ENCODE results near the gene DOK7.

Gene DOK7

DNA sequence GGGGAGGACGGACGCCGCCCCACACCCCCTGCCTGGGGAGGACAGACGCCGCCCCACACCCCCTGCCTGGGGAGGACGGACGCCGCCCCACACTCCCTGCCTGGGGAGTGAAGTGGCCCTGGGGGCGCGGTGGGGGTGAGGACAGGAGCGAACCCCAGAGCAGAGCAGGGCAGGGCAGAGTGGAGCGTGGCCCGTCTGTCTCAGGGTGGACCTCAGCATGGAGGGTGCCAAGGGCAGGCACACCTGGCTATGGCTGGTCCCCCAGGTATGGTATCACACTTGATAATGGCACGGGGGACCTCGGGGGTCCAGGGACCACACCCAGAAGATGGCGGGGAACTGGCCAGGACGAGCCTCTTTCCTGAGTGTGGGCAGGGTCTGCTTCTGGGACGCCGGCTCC, 59.5 kb downstream of the DOK7 start:
- Histone ChIP-seq H3K27ac (ENCODE audit: insufficient read depth, low read depth, low read length, poor library complexity, severe bottlenecking) (no peak overlapping the region), H3K36me3 (ENCODE audit: control insufficient read depth, insufficient read depth, low read length) (peaks cover 9% of the 10 kb centered on the region), H3K4me3 (ENCODE audit: insufficient read depth, low read depth, low read length) (no peak overlapping the region), H3K27me3 (ENCODE audit: control insufficient read depth, insufficient read depth, low read length, poor library complexity, severe bottlenecking) (no peaks in the 10 kb centered on the region), H3K4me1 (ENCODE audit: control insufficient read depth, insufficient read depth, low read length) (peaks cover 20% of the 10 kb centered on the region), H3K9me3 (ENCODE audit: control insufficient read depth, low read length) (no peaks in the 10 kb centered on the region)
- 92 to 95% methylated on average over 19 of the region's 19 CpGs for whole genome bisulfite sequencing, 2 experiments

DNA sequence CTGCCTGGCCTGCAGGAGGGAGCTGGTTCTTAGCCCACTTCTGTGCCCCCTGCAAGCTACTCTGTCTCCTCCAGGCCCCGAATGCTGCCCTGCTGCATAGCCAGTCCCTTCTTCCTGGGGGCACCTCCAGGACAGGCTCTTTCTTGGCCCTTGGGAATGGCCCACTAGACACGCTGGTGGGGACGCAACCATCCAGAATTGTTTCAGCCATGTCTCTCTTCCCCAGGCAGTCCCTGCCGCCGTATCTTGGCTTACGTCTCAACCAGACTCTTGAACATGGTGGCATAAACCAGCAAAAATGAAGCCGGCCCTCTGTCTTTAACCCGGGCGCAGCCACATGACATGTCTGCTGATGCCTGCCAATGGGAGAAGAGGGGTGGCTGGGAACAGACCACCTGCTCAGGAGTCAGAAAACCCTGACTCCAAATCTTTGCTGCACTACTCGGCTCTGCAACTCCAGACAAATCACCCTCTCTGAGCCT, 60.1 kb downstream of the DOK7 start:
- peaks cover 20% of the 10 kb centered on the region for H3K4me1 ChIP-seq (ENCODE audit: control insufficient read depth, insufficient read depth, low read length)
- no peaks in the 10 kb centered on the region for H3K9me3 ChIP-seq (ENCODE audit: control insufficient read depth, low read length)
- H3K27ac ChIP-seq (ENCODE audit: insufficient read depth, low read depth, low read length, poor library complexity, severe bottlenecking), result no peak overlapping the region
- peaks cover 5% of the 10 kb centered on the region for H3K36me3 ChIP-seq (ENCODE audit: control insufficient read depth, insufficient read depth, low read length)
- WGBS, 2 experiments, result 94 to 95% methylated on average over 10 of the region's 10 CpGs
- no peaks in the 10 kb centered on the region for H3K27me3 ChIP-seq (ENCODE audit: control insufficient read depth, insufficient read depth, low read length, poor library complexity, severe bottlenecking)
- H3K4me3 ChIP-seq (ENCODE audit: insufficient read depth, low read depth, low read length), result no peak overlapping the region

DNA sequence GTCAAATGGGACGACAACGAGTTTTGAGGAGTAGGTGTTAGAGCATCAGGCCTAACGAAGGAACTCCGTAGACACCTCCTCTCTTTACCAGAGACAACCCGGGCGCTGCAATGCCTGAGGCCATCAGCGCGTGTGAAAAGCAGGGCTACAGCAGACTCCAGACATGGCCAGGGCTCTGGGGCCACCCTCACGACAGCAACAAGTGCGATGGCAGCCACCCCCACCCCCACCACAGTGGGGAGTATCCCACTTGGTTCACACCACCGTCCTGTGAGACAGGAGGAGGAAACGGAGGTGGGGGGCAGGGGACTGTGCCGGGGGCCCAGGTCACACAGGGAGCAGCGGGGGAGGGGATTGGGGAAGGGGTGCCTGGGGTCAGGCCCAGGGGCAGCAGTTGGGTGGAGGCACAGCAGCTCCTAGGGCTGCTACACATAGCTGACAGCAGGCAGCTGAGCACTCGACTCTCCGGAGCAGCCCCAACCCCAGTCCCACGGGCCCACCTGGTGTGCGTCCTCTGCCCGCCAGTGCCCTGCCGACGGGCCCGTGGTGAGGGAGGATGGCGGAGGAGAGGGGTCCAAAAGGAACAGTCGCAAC, 60.6 kb downstream of the DOK7 start:
- Histone ChIP-seq H3K4me3 (ENCODE audit: insufficient read depth, low read depth, low read length) (no peak overlapping the region), H3K27me3 (ENCODE audit: control insufficient read depth, insufficient read depth, low read length, poor library complexity, severe bottlenecking) (no peaks in the 10 kb centered on the region), H3K36me3 (ENCODE audit: control insufficient read depth, insufficient read depth, low read length) (peaks cover 5% of the 10 kb centered on the region), H3K4me1 (ENCODE audit: control insufficient read depth, insufficient read depth, low read length) (peaks cover 20% of the 10 kb centered on the region), H3K27ac (ENCODE audit: insufficient read depth, low read depth, low read length, poor library complexity, severe bottlenecking) (no peak overlapping the region), H3K9me3 (ENCODE audit: control insufficient read depth, low read length) (no peaks in the 10 kb centered on the region)
- WGBS, 2 experiments, result 92 to 94% methylated on average over 24 of the region's 24 CpGs

DNA sequence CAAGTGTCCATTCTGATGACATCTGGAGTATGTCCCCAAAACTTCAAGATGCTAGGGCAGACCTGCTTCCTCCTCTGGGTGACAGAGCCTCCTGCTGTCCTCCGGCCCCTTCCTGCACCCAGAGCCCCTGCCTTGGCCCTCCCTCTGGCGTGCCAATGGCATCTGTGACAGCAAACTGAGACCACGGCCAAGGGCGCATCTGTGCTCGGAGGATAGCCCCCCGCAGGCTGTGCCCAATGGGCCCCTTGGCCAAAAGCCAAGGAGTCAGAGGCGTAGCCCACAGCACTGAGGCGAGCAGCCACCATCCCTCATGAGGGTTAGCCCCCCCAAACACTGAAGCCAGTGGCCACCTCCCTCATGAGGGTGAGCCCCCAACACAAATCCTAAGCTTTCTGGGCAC, 61.2 kb downstream of the DOK7 start:
- Histone ChIP-seq H3K36me3 (ENCODE audit: control insufficient read depth, insufficient read depth, low read length) (peaks cover 5% of the 10 kb centered on the region), H3K27ac (ENCODE audit: insufficient read depth, low read depth, low read length, poor library complexity, severe bottlenecking) (no peak overlapping the region), H3K4me1 (ENCODE audit: control insufficient read depth, insufficient read depth, low read length) (peaks cover 20% of the 10 kb centered on the region), H3K9me3 (ENCODE audit: control insufficient read depth, low read length) (no peaks in the 10 kb centered on the region), H3K4me3 (ENCODE audit: insufficient read depth, low read depth, low read length) (no peak overlapping the region), H3K27me3 (ENCODE audit: control insufficient read depth, insufficient read depth, low read length, poor library complexity, severe bottlenecking) (no peaks in the 10 kb centered on the region)
- WGBS, 2 experiments, result 88 to 89% methylated on average over 8 of the region's 8 CpGs

DNA sequence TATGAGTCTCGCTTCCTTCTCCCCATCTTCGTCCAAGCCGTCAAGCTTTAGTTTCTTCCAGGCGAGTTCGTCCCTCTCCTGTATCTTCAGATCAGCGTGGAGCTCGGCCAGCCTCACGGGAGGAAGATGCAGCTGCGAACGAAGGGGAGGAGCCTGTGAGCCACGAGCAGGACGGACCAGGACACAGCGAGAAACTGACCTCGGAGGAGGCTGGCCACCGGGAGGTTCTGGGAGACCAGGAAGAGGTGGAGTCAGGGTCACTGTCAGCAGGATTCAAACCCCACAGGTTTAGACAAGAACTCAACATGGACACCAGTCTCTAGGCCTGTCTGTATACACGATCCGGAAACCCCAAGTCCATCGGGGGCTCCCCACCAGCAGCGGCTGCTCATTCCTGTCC, 61.8 kb downstream of the DOK7 start:
- 83 to 86% methylated on average over 19 of the region's 19 CpGs for WGBS, 2 experiments
- Histone ChIP-seq H3K27me3 (ENCODE audit: control insufficient read depth, insufficient read depth, low read length, poor library complexity, severe bottlenecking) (no peaks in the 10 kb centered on the region), H3K4me1 (ENCODE audit: control insufficient read depth, insufficient read depth, low read length) (peaks cover 20% of the 10 kb centered on the region), H3K4me3 (ENCODE audit: insufficient read depth, low read depth, low read length) (no peak overlapping the region), H3K9me3 (ENCODE audit: control insufficient read depth, low read length) (no peaks in the 10 kb centered on the region), H3K27ac (ENCODE audit: insufficient read depth, low read depth, low read length, poor library complexity, severe bottlenecking) (no peak overlapping the region), H3K36me3 (ENCODE audit: control insufficient read depth, insufficient read depth, low read length) (peaks cover 5% of the 10 kb centered on the region)

DNA sequence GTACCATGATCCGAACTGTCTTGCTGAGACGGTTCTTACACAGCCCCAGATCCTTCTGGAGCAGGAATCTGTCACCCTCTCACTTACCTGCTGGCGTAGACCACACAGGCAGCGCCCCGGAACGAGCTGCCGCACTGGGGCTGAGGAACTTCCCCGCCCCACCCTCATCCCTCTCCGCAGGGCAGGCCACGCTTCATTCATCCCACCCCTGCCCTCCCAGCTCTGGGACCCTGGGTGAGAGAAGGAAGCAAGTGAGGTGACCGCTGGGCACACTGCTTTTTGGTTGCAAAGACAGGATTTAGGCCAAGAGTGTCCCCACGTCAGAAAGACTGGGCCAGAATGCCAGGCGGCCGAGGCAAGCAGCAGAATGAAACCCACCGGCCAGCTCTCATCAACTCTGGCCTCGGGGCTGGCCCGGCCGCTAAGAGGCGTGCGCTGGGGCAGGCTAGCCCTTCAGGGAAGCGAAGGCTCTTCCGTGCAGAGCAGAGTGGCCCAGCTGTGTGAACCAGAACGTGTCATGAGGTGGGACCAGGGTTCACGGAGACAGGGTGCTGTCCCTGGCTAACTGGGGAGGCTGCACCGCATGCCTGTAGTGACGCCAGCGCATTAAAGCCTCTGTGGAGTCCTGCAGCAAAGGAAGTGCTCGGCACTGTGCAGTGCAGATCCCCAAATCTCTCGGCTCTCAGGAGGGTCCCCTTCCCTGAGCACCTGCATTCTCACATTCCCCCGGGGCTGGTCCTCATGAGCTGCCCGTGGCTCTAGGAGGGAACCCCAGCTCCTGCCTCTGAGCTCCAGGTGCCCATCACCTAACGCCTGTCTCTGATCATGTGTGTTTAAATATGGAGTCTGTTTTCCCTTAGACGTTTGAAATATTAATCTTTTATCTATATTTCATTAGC, 62.7 kb downstream of the DOK7 start:
- Histone ChIP-seq H3K4me1 (ENCODE audit: control insufficient read depth, insufficient read depth, low read length) (peaks cover 23% of the 10 kb centered on the region), H3K4me3 (ENCODE audit: insufficient read depth, low read depth, low read length) (no peak overlapping the region), H3K27me3 (ENCODE audit: control insufficient read depth, insufficient read depth, low read length, poor library complexity, severe bottlenecking) (no peaks in the 10 kb centered on the region), H3K9me3 (ENCODE audit: control insufficient read depth, low read length) (no peaks in the 10 kb centered on the region), H3K36me3 (ENCODE audit: control insufficient read depth, insufficient read depth, low read length) (peaks cover 5% of the 10 kb centered on the region), H3K27ac (ENCODE audit: insufficient read depth, low read depth, low read length, poor library complexity, severe bottlenecking) (no peak overlapping the region)
- WGBS, 2 experiments, result 92 to 95% methylated on average over 31 to 32 of the region's 33 CpGs

DNA sequence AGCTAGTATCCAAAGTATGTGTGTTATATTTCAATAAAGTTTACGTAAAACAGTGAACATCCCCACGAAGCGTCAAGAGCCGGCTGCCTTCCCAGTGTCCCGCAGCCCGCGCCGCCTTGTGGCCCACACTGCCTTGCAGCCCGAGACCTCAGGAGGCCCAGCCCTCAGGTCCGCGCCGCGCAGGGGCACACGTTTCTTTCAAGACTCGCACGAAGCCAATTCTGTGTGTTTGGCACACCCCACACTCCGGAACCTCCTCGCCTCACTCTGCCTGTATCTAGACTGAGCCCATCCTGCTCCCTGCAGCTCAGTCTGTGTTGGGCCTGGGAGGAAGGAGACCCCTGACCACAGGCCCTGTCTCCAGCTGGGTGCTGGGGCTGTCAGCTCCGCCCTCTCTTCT, 63.4 kb downstream of the DOK7 start:
- H3K36me3 ChIP-seq (ENCODE audit: control insufficient read depth, insufficient read depth, low read length), result no peaks in the 10 kb centered on the region
- peaks cover 3% of the 10 kb centered on the region for H3K27me3 ChIP-seq (ENCODE audit: control insufficient read depth, insufficient read depth, low read length, poor library complexity, severe bottlenecking)
- peaks cover 30% of the 10 kb centered on the region for H3K4me1 ChIP-seq (ENCODE audit: control insufficient read depth, insufficient read depth, low read length)
- no peak overlapping the region for H3K27ac ChIP-seq (ENCODE audit: insufficient read depth, low read depth, low read length, poor library complexity, severe bottlenecking)
- no peak overlapping the region for H3K4me3 ChIP-seq (ENCODE audit: insufficient read depth, low read depth, low read length)
- no peaks in the 10 kb centered on the region for H3K9me3 ChIP-seq (ENCODE audit: control insufficient read depth, low read length)
- 93 to 94% methylated on average over 19 of the region's 19 CpGs for WGBS, 2 experiments

DNA sequence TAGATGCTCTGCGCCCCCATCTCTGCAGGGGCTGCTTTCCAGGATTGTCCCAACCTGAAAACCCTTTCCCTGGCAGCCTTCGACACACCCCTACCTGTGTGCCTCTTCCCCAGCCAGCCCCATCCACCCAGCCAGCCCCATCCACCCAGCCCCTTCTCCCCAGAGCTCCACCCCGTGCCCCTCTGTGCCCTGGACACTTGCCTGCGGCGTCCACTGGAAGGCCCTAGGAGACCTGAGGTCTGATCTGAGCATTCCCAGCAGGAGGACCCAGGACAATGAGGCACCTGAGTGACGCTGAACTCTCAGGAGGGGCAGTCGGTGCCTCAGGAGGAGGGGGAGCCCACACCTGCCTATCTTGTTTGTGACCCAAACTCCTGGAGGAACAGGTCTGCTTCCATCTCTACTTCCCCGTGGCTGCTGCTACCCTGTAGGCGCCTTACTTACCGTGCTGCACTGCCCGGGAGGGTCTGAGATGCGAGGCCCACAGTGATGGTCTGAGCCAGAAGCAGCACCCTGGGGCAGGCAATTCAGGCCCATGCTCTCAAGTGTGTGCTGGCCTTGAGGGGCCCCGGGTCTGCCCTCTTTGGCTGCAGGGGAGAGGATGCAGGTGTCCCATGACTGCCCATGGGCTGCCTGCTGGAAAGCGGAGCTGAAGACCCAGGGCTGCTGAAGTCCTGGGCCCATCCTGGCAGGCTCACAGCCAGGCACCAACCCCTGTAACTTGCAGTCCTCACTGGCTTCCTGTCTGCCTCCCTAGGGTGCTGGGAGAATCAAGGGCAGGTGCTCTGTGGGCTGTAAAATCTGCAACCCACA, 64.2 kb downstream of the DOK7 start:
- H3K36me3 ChIP-seq (ENCODE audit: control insufficient read depth, insufficient read depth, low read length), result no peaks in the 10 kb centered on the region
- 87 to 88% methylated on average over 14 of the region's 14 CpGs for WGBS, 2 experiments

DNA sequence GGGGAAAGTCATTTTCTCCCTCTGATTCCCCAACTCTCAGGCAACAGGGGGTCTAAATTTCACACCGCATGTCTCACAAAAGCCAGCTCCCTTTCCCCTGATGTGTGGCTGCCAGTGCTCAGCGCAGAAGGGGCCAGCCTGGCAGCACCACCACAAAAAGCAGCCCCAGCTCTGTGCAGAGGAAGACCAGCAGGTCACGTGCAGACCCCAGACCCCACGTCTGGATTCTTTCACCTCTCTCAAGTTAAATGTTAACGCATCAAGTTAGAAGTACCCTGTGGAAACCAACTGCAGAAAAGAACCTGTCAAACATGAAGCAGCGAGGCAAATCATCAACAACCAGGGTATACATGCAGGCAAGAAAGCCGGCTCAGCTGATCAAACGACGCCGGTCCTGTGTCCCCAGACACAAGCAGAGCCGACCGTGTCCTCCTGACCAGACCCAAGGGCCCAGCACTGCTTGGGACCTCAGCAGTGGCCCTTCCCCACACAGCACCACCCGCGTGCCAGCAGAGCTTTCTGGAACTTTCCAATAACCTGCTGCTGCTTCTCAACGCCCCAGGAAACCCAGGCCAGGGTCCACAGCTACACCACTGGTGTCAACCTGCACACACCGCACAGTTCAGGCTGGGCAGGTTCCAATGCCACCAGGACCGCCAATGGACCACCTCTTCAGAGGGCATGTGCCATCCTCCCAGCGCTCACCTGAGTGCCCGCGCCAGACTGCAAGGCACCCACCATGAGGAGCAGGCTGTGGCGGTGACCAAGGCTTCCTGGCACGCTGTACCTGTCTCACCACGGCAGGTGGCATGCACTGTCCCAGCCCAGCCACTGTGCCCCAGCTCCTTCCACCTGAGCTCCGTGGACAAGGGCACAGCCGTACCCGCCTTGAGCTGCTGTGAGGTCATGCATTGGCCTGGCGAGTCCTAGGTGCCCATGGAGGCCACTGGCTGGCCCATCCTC, 65.1 kb downstream of the DOK7 start:
- Histone ChIP-seq H3K27me3 (ENCODE audit: control insufficient read depth, insufficient read depth, low read length, poor library complexity, severe bottlenecking) (peaks cover 3% of the 10 kb centered on the region), H3K36me3 (ENCODE audit: control insufficient read depth, insufficient read depth, low read length) (no peaks in the 10 kb centered on the region), H3K27ac (ENCODE audit: insufficient read depth, low read depth, low read length, poor library complexity, severe bottlenecking) (no peak overlapping the region), H3K9me3 (ENCODE audit: control insufficient read depth, low read length) (no peaks in the 10 kb centered on the region), H3K4me1 (ENCODE audit: control insufficient read depth, insufficient read depth, low read length) (peaks cover 31% of the 10 kb centered on the region), H3K4me3 (ENCODE audit: insufficient read depth, low read depth, low read length) (no peak overlapping the region)
- 93% methylated on average over 27 of the region's 27 CpGs for WGBS, 2 experiments

More for the DNA sequence above, 64.2 kb downstream of the DOK7 start:
- no peak overlapping the region for H3K27ac ChIP-seq (ENCODE audit: insufficient read depth, low read depth, low read length, poor library complexity, severe bottlenecking)
- no peaks in the 10 kb centered on the region for H3K9me3 ChIP-seq (ENCODE audit: control insufficient read depth, low read length)
- peaks cover 31% of the 10 kb centered on the region for H3K4me1 ChIP-seq (ENCODE audit: control insufficient read depth, insufficient read depth, low read length)
- no peak overlapping the region for H3K4me3 ChIP-seq (ENCODE audit: insufficient read depth, low read depth, low read length)
- H3K27me3 ChIP-seq (ENCODE audit: control insufficient read depth, insufficient read depth, low read length, poor library complexity, severe bottlenecking), result peaks cover 3% of the 10 kb centered on the region
